DND-41 (cell line): ENCODE results near the gene TLN1.

ENCODE experiments used
- EZH2 ChIP-seq: IDR thresholded peaks from 3 replicates; pipeline ENCODE4 v1.6.1; 2012; ENCODE audit warnings: borderline replicate concordance, low read depth, mild to moderate bottlenecking, moderate library complexity, low read length, inconsistent platforms; ENCODE audit not compliant: severe bottlenecking
- TF ChIP-seq, protein P1 (sequence below): IDR thresholded peaks from 2 replicates; pipeline ENCODE4 v1.5.1; 2012; ENCODE audit warnings: borderline replicate concordance, low read length, moderate library complexity, mild to moderate bottlenecking; ENCODE audit not compliant: poor library complexity, severe bottlenecking; ENCODE audit errors: extremely low read depth

DNA sequence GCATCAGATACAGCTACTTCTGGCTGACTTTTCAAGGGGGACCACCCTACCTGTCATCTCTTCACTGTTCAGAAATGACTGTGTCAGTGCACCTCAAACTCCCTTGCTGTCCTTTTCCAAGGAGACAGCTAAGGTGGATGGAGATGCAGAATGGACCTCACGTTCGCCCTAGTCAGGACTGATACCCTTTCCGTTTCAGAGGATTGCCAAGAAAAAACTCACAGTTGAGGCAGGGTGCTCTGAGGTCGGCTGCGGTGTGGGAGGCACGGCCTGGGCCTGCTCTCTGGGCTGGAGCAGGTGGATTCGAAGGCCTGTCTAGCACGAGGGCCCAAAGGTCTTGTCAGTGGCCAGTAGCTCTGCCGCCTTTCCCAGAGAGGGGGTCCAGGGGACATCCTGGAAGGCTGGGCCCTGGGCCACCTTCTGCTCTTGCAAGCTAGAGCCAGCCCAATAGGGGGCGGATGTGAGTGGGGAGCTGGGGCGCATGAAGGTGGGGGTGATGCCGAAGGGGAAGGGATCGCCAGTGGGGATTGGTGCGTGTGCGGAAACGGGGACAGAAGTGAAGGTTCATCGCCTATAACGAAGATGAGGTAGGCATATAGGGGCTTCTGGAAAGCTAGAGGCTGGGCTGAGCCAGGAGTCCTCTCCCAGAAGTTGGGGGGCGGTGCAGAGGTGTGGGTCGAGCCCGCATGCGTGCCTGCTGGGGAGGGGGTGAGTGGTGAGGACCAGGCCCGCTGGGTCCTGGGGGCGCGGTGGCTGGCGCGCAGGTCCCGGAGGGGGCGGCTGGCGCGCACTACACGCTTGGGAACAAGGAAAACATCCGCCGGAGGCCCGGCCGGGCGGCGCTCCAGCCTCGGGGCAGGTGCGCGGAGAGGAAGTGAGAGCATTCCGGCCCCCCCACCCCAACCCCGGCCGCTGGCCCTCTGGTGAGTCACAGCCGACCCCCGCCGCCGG is 24.6 kb upstream of the TLN1 start:
- TF ChIP-seq, protein P1, sequence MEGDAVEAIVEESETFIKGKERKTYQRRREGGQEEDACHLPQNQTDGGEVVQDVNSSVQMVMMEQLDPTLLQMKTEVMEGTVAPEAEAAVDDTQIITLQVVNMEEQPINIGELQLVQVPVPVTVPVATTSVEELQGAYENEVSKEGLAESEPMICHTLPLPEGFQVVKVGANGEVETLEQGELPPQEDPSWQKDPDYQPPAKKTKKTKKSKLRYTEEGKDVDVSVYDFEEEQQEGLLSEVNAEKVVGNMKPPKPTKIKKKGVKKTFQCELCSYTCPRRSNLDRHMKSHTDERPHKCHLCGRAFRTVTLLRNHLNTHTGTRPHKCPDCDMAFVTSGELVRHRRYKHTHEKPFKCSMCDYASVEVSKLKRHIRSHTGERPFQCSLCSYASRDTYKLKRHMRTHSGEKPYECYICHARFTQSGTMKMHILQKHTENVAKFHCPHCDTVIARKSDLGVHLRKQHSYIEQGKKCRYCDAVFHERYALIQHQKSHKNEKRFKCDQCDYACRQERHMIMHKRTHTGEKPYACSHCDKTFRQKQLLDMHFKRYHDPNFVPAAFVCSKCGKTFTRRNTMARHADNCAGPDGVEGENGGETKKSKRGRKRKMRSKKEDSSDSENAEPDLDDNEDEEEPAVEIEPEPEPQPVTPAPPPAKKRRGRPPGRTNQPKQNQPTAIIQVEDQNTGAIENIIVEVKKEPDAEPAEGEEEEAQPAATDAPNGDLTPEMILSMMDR, result peak; percentile 83
- no peak for TF ChIP-seq EZH2
